GM13977 (cell line): ENCODE results near the gene MTHFR.

Experiments
- DNase-seq: peaks from one replicate; pipeline ENCODE4 v3.0.0; 2012; ENCODE audit warnings: low spot score
- CTCF ChIP-seq: IDR thresholded peaks from 2 replicates; pipeline ENCODE4 v1.5.1; 2012; ENCODE audit warnings: mild to moderate bottlenecking, control low read depth; ENCODE audit not compliant: insufficient read depth; ENCODE audit errors: extremely low read depth, missing control alignments
- in situ Hi-C: fragments of 300-500 bp; cut with MboI; formaldehyde crosslinking; loops from one replicate; pipeline ENCODE4 v1.12.0; 2022; ENCODE audit warnings: low sequenced_read_pairs, low pct_unique_long_range_greater_than_20kb, mixed read lengths, inconsistent platforms; ENCODE audit not compliant: unreplicated experiment

MTHFR gene

GRCh38 chr1:11761285-11761684 is 44.5 kb downstream of the MTHFR start:
- no peak for DNase-seq
- in situ Hi-C loops = no loop called here
- TF ChIP-seq CTCF = no peak

- TF ChIP-seq CTCF = no peak
- in situ Hi-C loops = no loop called here
Observed at GRCh38 chr1:11759791-11760190, 46.0 kb downstream of the MTHFR start.

GRCh38 chr1:11757047-11757446 is 48.7 kb downstream of the MTHFR start:
- no peak for DNase-seq
- in situ Hi-C loops = no loop called here
- TF ChIP-seq CTCF = no peak

More at GRCh38 chr1:11759791-11760190, 46.0 kb downstream of the MTHFR start:
- no peak for DNase-seq

- DNase-seq = no peak
- no peak for TF ChIP-seq CTCF
- in situ Hi-C loops = no loop called here
Observed at GRCh38 chr1:11753555-11754208, 52.1 kb downstream of the MTHFR start.

GRCh38 chr1:11752359-11753088 is 53.2 kb downstream of the MTHFR start:
- DNase-seq = no peak
- in situ Hi-C loops = no loop called here
- no peak for TF ChIP-seq CTCF

- DNase-seq = no peak
- in situ Hi-C loops = no loop called here
- no peak for TF ChIP-seq CTCF
Observed at GRCh38 chr1:11751087-11751486, 54.7 kb downstream of the MTHFR start.

GRCh38 chr1:11749996-11750395 is 55.8 kb downstream of the MTHFR start:
- in situ Hi-C loops = no loop called here
- DNase-seq = no peak
- TF ChIP-seq CTCF = no peak
